Measurements from ENCODE around the gene ZSCAN5B. TPM values are rescaled to one million over a fixed set of nuclear protein-coding genes. Genes with fewer than 3 reads are reported as not detected.

ZSCAN5B gene
- total RNA-seq, 1 experiment from 2014 or later = not detected

GRCh38 chr19:56170261-56170660 is 27.3 kb downstream of the ZSCAN5B start:
- TF ChIP-seq EZH2phosphoT487 (IDR thresholded peaks at IDR 0.05; ENCODE audit: borderline replicate concordance, low read length) (no peak), EZH2 (IDR thresholded peaks at IDR 0.05; ENCODE audit: low read length, unreplicated experiment) (no peak)
- TF ChIP-seq, protein P1, sequence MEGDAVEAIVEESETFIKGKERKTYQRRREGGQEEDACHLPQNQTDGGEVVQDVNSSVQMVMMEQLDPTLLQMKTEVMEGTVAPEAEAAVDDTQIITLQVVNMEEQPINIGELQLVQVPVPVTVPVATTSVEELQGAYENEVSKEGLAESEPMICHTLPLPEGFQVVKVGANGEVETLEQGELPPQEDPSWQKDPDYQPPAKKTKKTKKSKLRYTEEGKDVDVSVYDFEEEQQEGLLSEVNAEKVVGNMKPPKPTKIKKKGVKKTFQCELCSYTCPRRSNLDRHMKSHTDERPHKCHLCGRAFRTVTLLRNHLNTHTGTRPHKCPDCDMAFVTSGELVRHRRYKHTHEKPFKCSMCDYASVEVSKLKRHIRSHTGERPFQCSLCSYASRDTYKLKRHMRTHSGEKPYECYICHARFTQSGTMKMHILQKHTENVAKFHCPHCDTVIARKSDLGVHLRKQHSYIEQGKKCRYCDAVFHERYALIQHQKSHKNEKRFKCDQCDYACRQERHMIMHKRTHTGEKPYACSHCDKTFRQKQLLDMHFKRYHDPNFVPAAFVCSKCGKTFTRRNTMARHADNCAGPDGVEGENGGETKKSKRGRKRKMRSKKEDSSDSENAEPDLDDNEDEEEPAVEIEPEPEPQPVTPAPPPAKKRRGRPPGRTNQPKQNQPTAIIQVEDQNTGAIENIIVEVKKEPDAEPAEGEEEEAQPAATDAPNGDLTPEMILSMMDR (conservative IDR thresholded peaks at IDR 0.05; ENCODE audit: low read depth, low read length) = no peak
- DNase-seq = peak; percentile 94
- BruUV-seq (replicated peaks) = no TSS peak

GRCh38 chr19:56167064-56167578 is 30.5 kb downstream of the ZSCAN5B start:
- H3K9ac ChIP-seq (ENCODE audit: low read length) = no peak overlapping the region
- no peaks in the 10 kb centered on the region for H3F3A ChIP-seq (ENCODE audit: low read length, unreplicated experiment)
- POLR2A ChIA-PET (ENCODE audit: unreplicated experiment) = no interaction called here
- intact Hi-C loops (cut with micrococcal nuclease) = no loop called here
- H3K79me2 ChIP-seq (ENCODE audit: low read length) = no peaks in the 10 kb centered on the region
- H3K4me2 ChIP-seq (ENCODE audit: low read length) = no peak overlapping the region
- H3K4me1 ChIP-seq (ENCODE audit: insufficient read depth, low read length) = peaks cover 9% of the 10 kb centered on the region
- H2AFZ ChIP-seq (ENCODE audit: low read length) = no peak overlapping the region
- H3K27me3 ChIP-seq (ENCODE audit: low read length) = no peaks in the 10 kb centered on the region
- no peaks in the 10 kb centered on the region for H4K20me1 ChIP-seq (ENCODE audit: low read length)
- ATAC-seq (no peak), DNase-seq (peak; percentile 43)
- no peaks in the 10 kb centered on the region for H3K9me3 ChIP-seq (ENCODE audit: low read length)
- TF ChIP-seq EZH2phosphoT487 (IDR thresholded peaks at IDR 0.05; ENCODE audit: borderline replicate concordance, low read length) (no peak), EZH2 (IDR thresholded peaks at IDR 0.05; ENCODE audit: low read length, unreplicated experiment) (no peak)
- TF ChIP-seq, protein P1 (conservative IDR thresholded peaks at IDR 0.05; ENCODE audit: low read depth, low read length) = no peak
- CTCF ChIA-PET = no interaction called here
- no peak overlapping the region for H3K4me3 ChIP-seq (ENCODE audit: low read length)
- no peak overlapping the region for H3K27ac ChIP-seq (ENCODE audit: low read length)
- H3K9me2 ChIP-seq (replicated peaks; ENCODE audit: low read length) = no peaks in the 10 kb centered on the region
- BruUV-seq (replicated peaks) = no TSS peak
- no peaks in the 10 kb centered on the region for H3K36me3 ChIP-seq (ENCODE audit: low read depth, low read length)

More at GRCh38 chr19:56170261-56170660, 27.3 kb downstream of the ZSCAN5B start:
- H3K27ac ChIP-seq (ENCODE audit: low read length) = peak overlapping the region; percentile 36
- no peak overlapping the region for H3K4me3 ChIP-seq (ENCODE audit: low read length)
- no peaks in the 10 kb centered on the region for H4K20me1 ChIP-seq (ENCODE audit: low read length)
- H3K36me3 ChIP-seq (ENCODE audit: low read depth, low read length) = no peaks in the 10 kb centered on the region
- no peaks in the 10 kb centered on the region for H3K9me2 ChIP-seq (replicated peaks; ENCODE audit: low read length)
- H3K27me3 ChIP-seq (ENCODE audit: low read length) = peaks cover 8% of the 10 kb centered on the region
- no peaks in the 10 kb centered on the region for H3K9me3 ChIP-seq (ENCODE audit: low read length)
- intact Hi-C loops (cut with micrococcal nuclease) = no loop called here
- ChIA-PET POLR2A (ENCODE audit: unreplicated experiment) (interaction anchor here (0.5 to 0.6 kb wide), 2 partner anchors 144 to 522 kb away, joined by 3 to 4 read pairs; partner anchors contain the start of genes CCDC106 and ZSCAN5A), CTCF (interaction anchor here (0.9 kb wide), 1 partner anchor 163 kb away, joined by 3 read pairs; no protein-coding TSS in a partner anchor)
- H3K4me1 ChIP-seq (ENCODE audit: insufficient read depth, low read length) = peaks cover 9% of the 10 kb centered on the region
- H3K9ac ChIP-seq (ENCODE audit: low read length) = no peak overlapping the region
- no peaks in the 10 kb centered on the region for H3F3A ChIP-seq (ENCODE audit: low read length, unreplicated experiment)
- H2AFZ ChIP-seq (ENCODE audit: low read length) = peak overlapping the region; percentile 37; the same call in 1 of the 2 replicates
- peak; percentile 87 for ATAC-seq
- no peaks in the 10 kb centered on the region for H3K79me2 ChIP-seq (ENCODE audit: low read length)
- peak overlapping the region; percentile 52 for H3K4me2 ChIP-seq (ENCODE audit: low read length)

DNA sequence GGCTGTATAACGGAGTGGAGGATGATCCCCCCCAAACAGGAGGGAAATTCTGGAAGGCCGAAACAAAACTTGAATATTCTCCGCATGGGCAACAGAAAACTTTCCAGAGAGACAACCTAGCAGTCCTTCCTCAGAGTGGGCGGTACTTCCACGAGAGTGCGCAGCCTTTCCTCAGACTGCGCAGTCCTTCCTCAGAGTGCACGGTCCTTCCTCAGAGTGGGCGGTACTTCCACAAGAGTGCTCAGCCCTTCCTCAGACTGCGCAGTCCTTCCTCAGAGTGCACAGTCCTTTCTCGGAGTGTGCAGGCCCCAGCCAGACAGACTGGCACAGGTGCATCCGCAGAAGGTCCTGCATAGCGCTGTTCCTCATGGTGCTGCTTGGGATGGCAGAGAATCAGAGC is 34.5 kb downstream of the ZSCAN5B start:
- intact Hi-C loops (cut with micrococcal nuclease) = no loop called here
- H2AFZ ChIP-seq (ENCODE audit: low read length) = no peak overlapping the region
- H3K4me3 ChIP-seq (ENCODE audit: low read length) = no peak overlapping the region
- ATAC-seq = no peak
- H3K4me1 ChIP-seq (ENCODE audit: insufficient read depth, low read length) = no peaks in the 10 kb centered on the region; the same call in 1 of the 2 replicates
- no peaks in the 10 kb centered on the region for H3K9me3 ChIP-seq (ENCODE audit: low read length)
- no peaks in the 10 kb centered on the region for H3F3A ChIP-seq (ENCODE audit: low read length, unreplicated experiment)
- TF ChIP-seq EZH2 (IDR thresholded peaks at IDR 0.05; ENCODE audit: low read length, unreplicated experiment) = no peak
- no peak for TF ChIP-seq EZH2phosphoT487 (IDR thresholded peaks at IDR 0.05; ENCODE audit: borderline replicate concordance, low read length)
- TF ChIP-seq, protein P1 (conservative IDR thresholded peaks at IDR 0.05; ENCODE audit: low read depth, low read length) = no peak
- no TSS peak for BruUV-seq (replicated peaks)
- POLR2A ChIA-PET (ENCODE audit: unreplicated experiment) = no interaction called here
- peaks cover 8% of the 10 kb centered on the region for H3K36me3 ChIP-seq (ENCODE audit: low read depth, low read length)
- CTCF ChIA-PET = no interaction called here
- no peaks in the 10 kb centered on the region for H4K20me1 ChIP-seq (ENCODE audit: low read length)
- H3K9ac ChIP-seq (ENCODE audit: low read length) = no peak overlapping the region
- no peaks in the 10 kb centered on the region for H3K79me2 ChIP-seq (ENCODE audit: low read length)
- H3K4me2 ChIP-seq (ENCODE audit: low read length) = no peak overlapping the region
- no peak overlapping the region for H3K27ac ChIP-seq (ENCODE audit: low read length)
- no peak for DNase-seq
- no peaks in the 10 kb centered on the region for H3K9me2 ChIP-seq (replicated peaks; ENCODE audit: low read length)
- no peaks in the 10 kb centered on the region for H3K27me3 ChIP-seq (ENCODE audit: low read length)

Measured in PC-3 (cell line).